Measurements from ENCODE around the gene DISC1.
"Not testable (repeated sequence)": the region's sequence is repeated elsewhere in the genome, so short reads cannot be mapped to it uniquely, and the experiment has no call there.

The DISC1 gene

DNA sequence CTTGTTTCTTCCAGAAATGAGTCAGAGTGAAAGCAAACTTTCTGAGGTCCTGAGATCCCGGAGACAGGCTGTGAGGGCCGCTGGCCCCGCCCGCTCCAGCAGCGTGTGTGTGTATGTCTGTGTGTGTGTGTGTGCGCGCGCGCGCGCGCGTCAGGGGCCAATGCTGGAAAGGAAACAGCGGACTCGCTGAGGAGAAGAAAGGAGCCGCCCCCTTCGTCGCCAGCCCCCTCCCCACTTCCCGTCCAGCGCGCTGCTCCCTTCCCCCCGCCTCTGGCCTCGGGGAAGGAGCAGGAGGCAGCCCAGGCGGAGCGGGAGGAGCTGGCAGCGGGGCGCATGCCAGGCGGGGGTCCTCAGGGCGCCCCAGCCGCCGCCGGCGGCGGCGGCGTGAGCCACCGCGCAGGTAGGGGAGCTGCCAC lies at the start of gene DISC1:
TSS of gene DISC1 (plus strand) at position 256 of the 416 bp plus-strand sequence. CDS start at position 334, 78 bp downstream.
- peak; percentile 16 to 90 (median 81) for DNase-seq

DNA sequence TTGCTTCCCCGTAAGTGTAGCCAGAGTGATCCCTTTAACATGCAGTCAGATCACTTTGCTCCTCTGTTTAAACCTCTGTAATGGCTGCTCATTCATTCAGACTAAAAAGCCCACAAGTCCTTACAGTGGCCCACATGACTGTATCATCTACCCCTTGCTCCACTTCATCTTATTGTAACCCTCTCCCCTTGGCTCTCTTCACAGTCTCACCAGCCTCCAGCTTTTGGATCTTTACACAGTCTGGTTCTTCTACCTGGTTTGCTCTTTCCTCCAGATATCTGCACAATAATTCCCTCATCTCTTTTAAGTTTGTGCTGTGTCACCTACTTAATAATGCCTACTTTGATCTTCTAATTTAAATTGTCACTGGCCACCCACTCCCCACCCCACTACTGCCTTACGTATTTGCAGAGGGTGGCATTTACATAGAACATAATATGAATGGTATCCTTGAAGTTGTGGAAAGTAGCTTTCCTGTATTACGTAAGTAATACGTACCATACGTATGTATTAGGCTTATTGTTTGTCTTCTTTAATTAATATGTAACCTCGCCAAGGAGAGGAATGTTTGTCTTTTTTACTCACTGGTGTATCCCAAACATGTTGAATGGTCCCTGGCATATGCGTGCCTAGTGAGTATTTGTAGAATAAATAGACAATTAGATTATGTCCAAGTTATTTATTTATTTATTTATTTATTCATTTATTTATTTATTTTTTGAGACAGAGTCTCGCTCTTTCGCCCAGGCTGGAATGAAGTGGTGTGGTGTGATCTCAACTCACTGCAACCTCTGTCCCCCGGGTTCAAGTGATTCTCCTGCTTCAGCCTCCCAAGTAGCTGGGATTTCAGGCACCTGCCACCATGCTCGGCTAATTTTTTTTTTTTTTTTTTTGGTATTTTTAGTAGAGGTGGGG lies 49.5 kb upstream of the DISC1 start:
- DNase-seq: no peak

DNA sequence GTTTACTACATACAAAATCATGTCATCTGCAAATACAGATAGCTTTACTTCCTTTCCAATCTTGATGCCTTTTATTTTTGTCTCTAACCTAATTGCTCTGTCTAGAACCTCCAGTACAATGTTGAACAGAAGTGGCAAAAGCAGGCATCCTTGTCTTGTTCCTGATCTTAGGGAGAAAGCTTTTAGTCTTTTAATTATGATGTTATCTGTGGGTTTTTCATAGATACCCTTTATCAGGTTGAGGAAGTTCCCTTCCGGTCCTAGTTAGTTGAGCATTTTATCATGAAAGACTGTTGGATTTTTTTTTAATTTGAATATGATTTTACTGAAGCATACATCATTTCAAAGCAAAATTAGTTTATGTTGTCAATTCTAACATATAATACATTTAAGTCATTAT lies 45.7 kb upstream of the DISC1 start:
- DNase-seq: no peak

DNA sequence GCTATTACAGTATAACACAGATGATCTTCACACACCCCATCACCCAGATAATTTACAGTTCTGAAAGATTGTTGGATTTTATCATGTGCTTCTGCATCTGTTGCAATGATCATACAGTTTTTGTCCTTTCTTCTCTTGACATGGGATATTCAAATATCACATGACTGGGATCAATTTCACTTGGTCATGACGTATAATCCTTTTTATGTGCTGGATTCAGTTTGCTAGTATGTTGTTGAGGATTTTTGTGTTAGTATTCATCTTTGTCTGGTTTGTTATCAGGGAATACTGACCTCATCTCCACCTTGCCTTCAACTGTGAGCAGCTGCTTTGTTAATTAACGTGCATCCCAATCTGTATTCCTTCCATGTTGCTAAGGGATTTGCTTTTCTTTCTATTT lies 44.7 kb upstream of the DISC1 start:
- peak in 1 of 3 experiments; percentile 13 for DNase-seq

GRCh38 chr1:231583376-231583775 lies 43.2 kb upstream of the DISC1 start:
- no peak for DNase-seq

GRCh38 chr1:231584117-231584516 lies 42.5 kb upstream of the DISC1 start:
- DNase-seq: peak in 1 of 3 experiments; percentile 40

DNA sequence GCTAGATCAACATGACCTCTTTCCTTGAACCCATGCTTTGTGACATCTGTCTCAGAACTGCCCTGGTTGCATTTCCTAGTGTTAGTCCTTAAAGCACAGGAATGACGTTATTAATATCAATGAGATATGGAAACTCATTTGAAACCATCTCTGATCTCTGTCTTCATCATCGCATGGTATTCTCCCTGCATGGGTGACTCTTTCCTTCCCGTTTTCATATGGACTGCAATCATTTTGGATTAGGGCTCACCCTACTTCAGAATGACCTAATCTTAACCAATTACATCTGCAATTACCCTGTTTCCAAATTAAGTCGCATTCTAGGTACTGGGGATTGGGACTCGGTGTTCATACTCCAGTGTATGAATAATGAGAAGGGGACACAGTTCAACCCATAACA lies 41.7 kb upstream of the DISC1 start:
- no peak for DNase-seq

DNA sequence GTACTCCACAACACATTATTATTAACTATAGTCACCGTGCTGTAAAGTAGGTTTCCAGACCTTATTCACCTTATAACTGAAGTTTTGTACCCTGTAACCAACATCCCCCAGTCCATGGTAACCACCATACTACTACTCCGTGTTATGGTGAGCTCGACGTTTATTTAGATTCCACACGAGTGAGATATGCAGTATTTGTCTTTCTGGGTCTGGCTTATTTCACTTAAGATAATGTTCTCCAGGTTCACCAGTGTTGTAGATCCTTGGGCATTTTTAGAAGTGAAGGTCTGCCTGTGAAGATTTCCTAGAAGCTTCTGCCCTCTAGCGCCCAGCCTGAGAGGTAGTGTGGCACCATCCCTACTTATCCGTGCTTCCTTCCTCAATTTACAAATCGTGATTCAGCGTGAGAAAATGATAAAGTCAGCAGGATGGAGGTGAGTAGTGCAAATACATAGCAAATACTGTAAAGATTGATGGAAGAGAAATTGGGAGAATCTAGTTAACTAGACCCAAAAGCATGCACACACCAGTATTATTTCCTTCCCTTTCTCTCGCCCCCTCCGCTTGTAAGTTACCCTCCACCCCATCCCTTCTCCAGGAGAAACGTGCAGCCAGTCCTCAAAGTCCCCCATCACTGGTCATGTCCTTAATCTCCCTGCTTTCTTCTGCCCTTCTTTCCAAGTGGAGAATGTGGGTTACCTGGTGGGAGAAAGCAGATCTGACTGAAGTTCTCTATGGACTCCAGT lies 36.0 kb upstream of the DISC1 start:
- DNase-seq: peak in 1 of 3 experiments; percentile 2

- DNase-seq: no peak
Observed at GRCh38 chr1:231591466-231591865, 35.1 kb upstream of the DISC1 start.

DNA sequence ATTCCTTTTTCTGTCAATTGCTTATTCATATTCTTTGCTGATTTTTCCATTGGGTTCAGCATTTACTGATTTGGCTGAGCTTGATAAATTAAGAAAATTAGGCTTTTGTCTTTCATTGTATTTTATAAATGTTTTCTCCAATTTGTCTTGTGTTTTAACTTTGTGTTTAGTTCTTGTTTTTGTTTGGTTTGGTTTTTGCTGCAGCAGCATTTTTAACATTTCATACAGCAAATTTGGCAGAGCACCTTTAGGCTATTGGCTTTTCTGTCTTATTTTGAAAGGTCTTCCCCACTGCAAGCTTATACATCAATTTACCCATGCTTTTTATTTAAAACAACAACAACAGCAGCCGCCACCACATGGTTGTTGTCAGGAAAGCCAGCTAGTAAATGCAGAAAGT lies 33.8 kb upstream of the DISC1 start:
- no peak for DNase-seq

- DNase-seq: not testable (repeated sequence)
Observed at GRCh38 chr1:231593264-231593663, 33.3 kb upstream of the DISC1 start.

GRCh38 chr1:231594123-231594522 lies 32.5 kb upstream of the DISC1 start:
- DNase-seq: no peak

DNA sequence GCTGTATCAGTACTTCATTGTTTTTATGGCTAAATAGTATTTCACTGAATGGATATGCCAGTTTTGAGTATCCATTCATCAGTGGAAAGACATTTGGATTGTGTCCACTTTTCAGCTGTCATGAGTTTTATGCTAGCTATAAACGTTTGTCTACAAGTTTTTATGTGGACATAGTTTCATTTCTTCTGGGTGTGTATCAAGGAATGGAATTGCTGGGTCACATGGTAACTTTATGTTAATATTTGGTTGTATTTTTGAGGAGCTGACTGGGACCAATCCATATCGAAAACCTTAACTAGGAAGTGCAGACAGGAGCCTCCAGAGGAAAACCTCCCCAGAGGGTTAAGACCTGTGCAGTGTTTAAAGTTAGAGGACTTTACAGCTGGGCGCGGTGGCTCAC lies 31.8 kb upstream of the DISC1 start:
- DNase-seq: no peak

GRCh38 chr1:231596337-231596791 lies 30.2 kb upstream of the DISC1 start:
- peak in 2 of 3 experiments; percentile 56 to 75 for DNase-seq

GRCh38 chr1:231597971-231598370 lies 28.6 kb upstream of the DISC1 start:
- no peak for DNase-seq

- DNase-seq: peak in 1 of 3 experiments; percentile 19
Observed at GRCh38 chr1:231600458-231600976, 26.1 kb upstream of the DISC1 start.

- peak in 1 of 3 experiments; percentile 3 for DNase-seq
Observed at GRCh38 chr1:231601824-231602672, 24.5 kb upstream of the DISC1 start.

GRCh38 chr1:231602673-231602984 lies 24.0 kb upstream of the DISC1 start:
- no peak for DNase-seq

DNA sequence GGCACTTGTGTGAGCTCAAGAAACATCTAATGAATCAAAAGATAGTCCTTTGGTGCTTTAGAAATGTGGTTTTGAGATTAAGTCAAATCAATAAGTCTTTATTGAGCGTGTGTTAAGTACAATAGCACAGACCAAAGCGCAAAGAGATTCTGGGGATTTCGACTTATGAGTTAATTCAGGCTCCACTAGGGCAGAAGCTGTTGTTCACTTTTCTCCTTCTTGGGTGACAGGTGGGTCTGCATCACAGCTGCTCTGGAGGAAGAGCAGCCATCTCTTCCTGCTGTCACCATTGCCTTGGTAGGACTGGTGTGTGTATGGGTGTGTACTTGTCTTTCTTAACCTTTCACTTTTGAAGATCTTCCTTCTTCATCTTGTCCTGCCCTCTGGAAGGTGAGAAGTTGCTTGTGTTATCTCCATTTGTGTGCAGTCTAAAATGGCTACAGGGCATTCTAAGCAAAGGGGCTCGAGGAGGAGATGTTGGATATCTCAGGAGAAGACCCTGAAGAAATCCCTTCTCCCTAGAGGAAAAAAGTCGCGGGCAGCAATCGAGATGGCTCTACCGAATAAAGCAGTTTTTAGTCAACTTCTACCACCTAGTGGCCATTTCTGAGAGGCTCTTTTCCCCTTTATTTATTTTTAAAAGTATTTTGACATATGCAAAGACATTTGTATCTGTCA lies 22.9 kb upstream of the DISC1 start:
- peak; percentile 66 to 85 (median 73) for DNase-seq

- no peak for DNase-seq
Observed at GRCh38 chr1:231604276-231604621, 22.3 kb upstream of the DISC1 start.

DNA sequence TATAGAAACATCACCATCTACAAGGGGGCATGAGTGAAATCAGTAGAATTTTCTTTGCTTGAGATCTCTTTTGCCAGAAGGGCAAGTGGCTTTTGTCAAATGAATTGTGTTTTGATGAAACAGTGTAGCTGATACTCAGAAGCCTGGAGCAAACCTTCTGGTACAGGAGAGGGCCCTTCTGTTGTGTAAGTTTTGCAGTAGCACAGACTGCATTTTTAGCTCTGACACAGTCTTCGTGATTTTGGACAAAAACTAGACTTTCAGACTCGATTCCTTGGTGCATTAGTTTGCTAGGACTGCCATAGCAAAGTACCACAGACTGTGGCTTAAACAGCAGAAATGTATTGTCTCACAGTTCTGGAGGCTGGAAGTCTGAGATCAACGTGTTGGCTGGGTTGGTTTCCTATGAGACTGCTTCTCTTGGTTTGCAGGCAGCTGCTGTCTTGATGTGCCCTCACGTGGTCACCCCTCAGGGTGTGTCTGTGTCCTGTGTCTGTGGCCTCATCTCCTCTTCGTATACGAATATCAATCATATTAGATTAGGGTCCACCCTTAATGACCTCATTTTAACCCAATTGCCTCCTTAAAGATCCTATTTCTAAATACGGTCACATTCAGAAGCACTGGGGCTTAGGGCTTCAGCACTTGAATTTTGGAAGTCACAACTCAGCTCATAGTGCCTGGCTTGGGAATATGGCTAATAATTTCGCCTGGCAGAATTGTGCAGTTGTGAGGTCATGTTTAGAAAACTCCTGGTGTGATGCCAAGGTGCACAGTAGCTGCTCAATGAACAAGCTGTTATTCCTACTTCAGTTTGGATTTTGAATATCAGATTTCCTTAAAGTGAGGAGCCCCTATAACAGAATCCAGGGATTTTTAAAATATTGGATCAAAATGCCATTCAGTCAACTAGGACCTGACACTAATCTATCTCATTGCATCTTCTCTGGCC lies 21.2 kb upstream of the DISC1 start:
- DNase-seq: no peak

Measured in NCI-H1417 (cell line).